ENCODE results near the gene CD4.

DNA sequence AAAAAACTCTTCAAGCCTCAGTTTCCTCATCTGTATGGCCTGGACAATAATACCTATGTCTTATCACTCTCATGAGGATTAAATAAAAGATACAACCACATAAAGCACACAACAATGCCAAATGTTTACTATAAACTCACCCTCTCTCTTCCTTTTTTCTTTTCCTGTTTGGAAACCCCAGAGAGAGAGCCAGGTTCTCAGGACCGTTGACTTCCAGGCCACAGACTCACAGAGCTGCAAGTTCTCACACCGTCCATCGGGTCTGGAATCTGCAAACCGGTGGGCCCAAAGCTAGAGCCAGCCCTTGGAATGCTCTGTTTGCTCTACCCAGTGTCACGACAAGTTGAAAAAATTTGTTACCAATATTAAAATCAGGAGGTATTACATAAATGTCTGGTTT lies 4.6 kb upstream of the CD4 start:
- TF ChIP-seq POLR2AphosphoS5 (IDR thresholded peaks at IDR 0.05; ENCODE audit: low read depth, low read length) (no peak), POLR2A (IDR thresholded peaks at IDR 0.05; ENCODE audit: low read depth, low read length) (no peak), TAF1 (IDR thresholded peaks at IDR 0.05; ENCODE audit: borderline replicate concordance, low read depth, low read length) (no peak)
